Panc1 (cell line): ENCODE results near the gene TMEM222. TPM values are rescaled to one million over a fixed set of nuclear protein-coding genes. Genes with fewer than 3 reads are reported as not detected.

Source experiments
- ATAC-seq: fragments of 200-7000 bp; cut with Tn5 transposase; 2 replicates; pipeline ENCODE4 v1.9.1; 2020; ENCODE audit warnings: mild to moderate bottlenecking, moderate library complexity
- BruUV-seq: library from RNA; stranded (reverse); fragments of 400-500 nt; replicated peaks from 2 replicates; lab custom pipeline; 2021; lab: Mats Ljungman, UMichigan
- CTCF ChIA-PET: fragments of 300-600 bp; sonication (Branson Sonifier 250); formaldehyde crosslinking; loops from one replicate; lab custom pipeline; 2022; ENCODE audit warnings: antibody characterized with exemption; lab: Charles Lee
- POLR2A ChIA-PET: fragments of 300-600 bp; sonication (Branson Sonifier 250); formaldehyde crosslinking; loops from one replicate; lab custom pipeline; 2022; ENCODE audit warnings: antibody characterized with exemption; lab: Charles Lee
- DNase-seq: peaks from one replicate; pipeline ENCODE4 v3.0.0-alpha.2; 2010; ENCODE audit warnings: low read depth, low spot score
- H3K27ac ChIP-seq: 2 replicates; pipeline ENCODE4 v1.5.1; 2011; ENCODE audit warnings: mild to moderate bottlenecking, low read length, inconsistent platforms
- H3K27me3 ChIP-seq: fragments of 200-500 bp; sonication (Bioruptor generic); 2 replicates; pipeline ENCODE4 v1.6.0; 2014; ENCODE audit warnings: low read length, inconsistent platforms; ENCODE audit not compliant: control insufficient read depth, insufficient read depth
- H3K36me3 ChIP-seq: fragments of 200-500 bp; sonication (Bioruptor generic); 2 replicates; pipeline ENCODE4 v1.5.1; 2014; ENCODE audit warnings: inconsistent platforms, mild to moderate bottlenecking, low read length, moderate library complexity; ENCODE audit not compliant: control insufficient read depth, insufficient read depth
- H3K4me1 ChIP-seq: 2 replicates; pipeline ENCODE4 v1.5.1; 2011; ENCODE audit warnings: inconsistent platforms, mild to moderate bottlenecking, low read length, moderate library complexity; ENCODE audit not compliant: control insufficient read depth, insufficient read depth
- H3K4me3 ChIP-seq, 2 experiments: 2 replicates each; pipeline ENCODE4 v1.5.1; 2011 to 2012; ENCODE audit warnings: low read depth in 2 of 2, low read length in 2 of 2, mild to moderate bottlenecking in 2 of 2, inconsistent platforms in 1 of 2, moderate library complexity in 1 of 2
- H3K9me3 ChIP-seq: fragments of 200-500 bp; sonication (Bioruptor generic); 2 replicates; pipeline ENCODE4 v1.5.1; 2014; ENCODE audit warnings: low read depth, mild to moderate bottlenecking, inconsistent platforms, low read length, moderate library complexity; ENCODE audit not compliant: control insufficient read depth, insufficient read depth
- POLR2AphosphoS5 ChIP-seq: IDR thresholded peaks from 2 replicates; pipeline ENCODE4 v1.6.1; 2012; ENCODE audit warnings: mild to moderate bottlenecking, low read depth, low read length, moderate library complexity
- SIN3A ChIP-seq: IDR thresholded peaks from 2 replicates; pipeline ENCODE4 v1.6.1; 2012; ENCODE audit warnings: low read depth, mild to moderate bottlenecking, low read length, moderate library complexity, borderline replicate concordance; ENCODE audit not compliant: insufficient read depth
- TCF7L2 ChIP-seq: IDR thresholded peaks from 2 replicates; pipeline ENCODE4 v1.6.1; 2011; ENCODE audit warnings: mild to moderate bottlenecking, low read depth, low read length, inconsistent platforms
- in situ Hi-C: cut with HindIII; loops from 2 replicates; pipeline ENCODE4 v1.10.0; 2016; ENCODE audit warnings: low sequenced_read_pairs, low pct_unique_long_range_greater_than_20kb
- intact Hi-C: fragments of 100-400 bp; cut with micrococcal nuclease; formaldehyde crosslinking; loops from one replicate; pipeline ENCODE4 v1.10.0; 2022; ENCODE audit not compliant: unreplicated experiment
- total RNA-seq: library from RNA; stranded (reverse); gene quantifications from one replicate; pipeline ENCODE4 v1.2.1, GENCODE V29; 2021; ENCODE audit not compliant: unreplicated experiment
- TF ChIP-seq, protein P1 (sequence below), 2 experiments: IDR thresholded peaks; 2 replicates each; pipeline ENCODE4 v1.6.1; 2011 to 2012; ENCODE audit warnings: low read depth in 2 of 2, control low read depth in 1 of 2, low read length in 1 of 2, mild to moderate bottlenecking in 1 of 2, moderate library complexity in 1 of 2; ENCODE audit not compliant: insufficient read depth in 1 of 2
- TF ChIP-seq, protein P2 (sequence below): fragments of 450-650 bp; IDR thresholded peaks from 2 replicates; pipeline ENCODE4 v1.5.1; 2017; ENCODE audit warnings: mild to moderate bottlenecking

TMEM222 gene
- total RNA-seq, 1 experiment from 2014 or later = 55.3 TPM

DNA sequence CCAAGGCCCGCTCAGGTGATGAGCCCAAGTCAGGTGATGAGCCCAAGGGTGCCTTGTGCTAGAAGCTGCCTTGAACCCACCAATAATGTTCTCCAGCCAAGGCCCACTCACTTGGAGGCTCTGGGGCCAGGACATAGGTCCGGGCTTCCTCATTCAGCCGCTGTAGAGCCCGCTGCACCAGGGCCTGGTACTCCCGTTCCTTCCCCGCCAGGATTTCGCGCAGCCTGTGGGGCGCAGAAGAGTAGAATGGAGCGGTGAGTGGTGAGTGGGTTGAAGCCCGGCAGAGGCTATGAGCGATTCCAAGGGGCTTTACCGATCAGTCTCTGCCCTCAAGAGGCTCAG, 34.3 kb downstream of the TMEM222 start:
- BruUV-seq = no TSS peak
- CTCF ChIA-PET = no interaction called here
- ATAC-seq (no peak), DNase-seq (no peak)
- intact Hi-C loops = no loop called here
- no peak overlapping the region for H3K27ac ChIP-seq
- H3K4me1 ChIP-seq = peaks cover 5% of the 10 kb centered on the region
- H3K36me3 ChIP-seq = no peaks in the 10 kb centered on the region; the same call in 1 of the 2 replicates
- no peaks in the 10 kb centered on the region for H3K27me3 ChIP-seq
- no peak overlapping the region for H3K4me3 ChIP-seq
- in situ Hi-C loops = no loop called here
- no peaks in the 10 kb centered on the region for H3K9me3 ChIP-seq
- TF ChIP-seq, protein P1, sequence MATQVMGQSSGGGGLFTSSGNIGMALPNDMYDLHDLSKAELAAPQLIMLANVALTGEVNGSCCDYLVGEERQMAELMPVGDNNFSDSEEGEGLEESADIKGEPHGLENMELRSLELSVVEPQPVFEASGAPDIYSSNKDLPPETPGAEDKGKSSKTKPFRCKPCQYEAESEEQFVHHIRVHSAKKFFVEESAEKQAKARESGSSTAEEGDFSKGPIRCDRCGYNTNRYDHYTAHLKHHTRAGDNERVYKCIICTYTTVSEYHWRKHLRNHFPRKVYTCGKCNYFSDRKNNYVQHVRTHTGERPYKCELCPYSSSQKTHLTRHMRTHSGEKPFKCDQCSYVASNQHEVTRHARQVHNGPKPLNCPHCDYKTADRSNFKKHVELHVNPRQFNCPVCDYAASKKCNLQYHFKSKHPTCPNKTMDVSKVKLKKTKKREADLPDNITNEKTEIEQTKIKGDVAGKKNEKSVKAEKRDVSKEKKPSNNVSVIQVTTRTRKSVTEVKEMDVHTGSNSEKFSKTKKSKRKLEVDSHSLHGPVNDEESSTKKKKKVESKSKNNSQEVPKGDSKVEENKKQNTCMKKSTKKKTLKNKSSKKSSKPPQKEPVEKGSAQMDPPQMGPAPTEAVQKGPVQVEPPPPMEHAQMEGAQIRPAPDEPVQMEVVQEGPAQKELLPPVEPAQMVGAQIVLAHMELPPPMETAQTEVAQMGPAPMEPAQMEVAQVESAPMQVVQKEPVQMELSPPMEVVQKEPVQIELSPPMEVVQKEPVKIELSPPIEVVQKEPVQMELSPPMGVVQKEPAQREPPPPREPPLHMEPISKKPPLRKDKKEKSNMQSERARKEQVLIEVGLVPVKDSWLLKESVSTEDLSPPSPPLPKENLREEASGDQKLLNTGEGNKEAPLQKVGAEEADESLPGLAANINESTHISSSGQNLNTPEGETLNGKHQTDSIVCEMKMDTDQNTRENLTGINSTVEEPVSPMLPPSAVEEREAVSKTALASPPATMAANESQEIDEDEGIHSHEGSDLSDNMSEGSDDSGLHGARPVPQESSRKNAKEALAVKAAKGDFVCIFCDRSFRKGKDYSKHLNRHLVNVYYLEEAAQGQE (IDR thresholded peaks at IDR 0.05; ENCODE audit: insufficient read depth in 1 of 2, low read depth in 2 of 2, low read length in 1 of 2) = no peak
- no peak for TF ChIP-seq SIN3A
- TF ChIP-seq TCF7L2 = no peak
- TF ChIP-seq POLR2AphosphoS5 = no peak
- TF ChIP-seq, protein P2, sequence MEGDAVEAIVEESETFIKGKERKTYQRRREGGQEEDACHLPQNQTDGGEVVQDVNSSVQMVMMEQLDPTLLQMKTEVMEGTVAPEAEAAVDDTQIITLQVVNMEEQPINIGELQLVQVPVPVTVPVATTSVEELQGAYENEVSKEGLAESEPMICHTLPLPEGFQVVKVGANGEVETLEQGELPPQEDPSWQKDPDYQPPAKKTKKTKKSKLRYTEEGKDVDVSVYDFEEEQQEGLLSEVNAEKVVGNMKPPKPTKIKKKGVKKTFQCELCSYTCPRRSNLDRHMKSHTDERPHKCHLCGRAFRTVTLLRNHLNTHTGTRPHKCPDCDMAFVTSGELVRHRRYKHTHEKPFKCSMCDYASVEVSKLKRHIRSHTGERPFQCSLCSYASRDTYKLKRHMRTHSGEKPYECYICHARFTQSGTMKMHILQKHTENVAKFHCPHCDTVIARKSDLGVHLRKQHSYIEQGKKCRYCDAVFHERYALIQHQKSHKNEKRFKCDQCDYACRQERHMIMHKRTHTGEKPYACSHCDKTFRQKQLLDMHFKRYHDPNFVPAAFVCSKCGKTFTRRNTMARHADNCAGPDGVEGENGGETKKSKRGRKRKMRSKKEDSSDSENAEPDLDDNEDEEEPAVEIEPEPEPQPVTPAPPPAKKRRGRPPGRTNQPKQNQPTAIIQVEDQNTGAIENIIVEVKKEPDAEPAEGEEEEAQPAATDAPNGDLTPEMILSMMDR = no peak
- POLR2A ChIA-PET = no interaction called here

DNA sequence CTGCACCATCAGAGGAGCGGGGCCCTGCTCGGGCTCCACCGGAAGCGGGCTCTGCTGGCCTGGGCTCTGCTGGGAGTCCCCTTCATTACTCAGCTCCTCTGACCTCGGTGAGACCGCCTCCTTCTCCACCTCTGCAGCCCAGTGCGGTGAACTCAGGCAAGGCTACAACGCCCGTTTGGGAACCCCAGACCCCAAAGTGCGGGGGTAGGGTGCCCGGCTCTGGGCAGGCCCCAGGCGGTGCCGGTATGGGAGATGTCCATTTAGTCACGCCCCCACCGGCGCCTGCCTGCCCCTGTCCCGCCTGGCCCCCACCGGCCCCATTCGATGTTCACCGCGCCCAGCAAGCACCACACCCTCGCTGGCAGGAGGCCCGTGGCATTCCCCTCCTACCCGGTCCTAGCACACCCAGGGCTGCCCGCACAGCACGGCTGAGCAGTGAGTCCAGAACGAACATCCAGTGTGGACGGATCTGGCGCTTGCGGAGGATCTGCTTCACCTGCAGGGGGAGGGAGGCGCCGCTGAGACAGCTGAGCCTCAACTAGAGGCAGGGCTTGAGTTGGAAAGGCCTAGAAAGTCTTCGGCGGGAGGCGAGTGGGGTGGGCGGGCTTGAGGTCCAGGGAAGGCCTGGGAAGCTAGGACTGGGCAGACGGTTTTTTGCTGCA, 34.8 kb downstream of the TMEM222 start:
- TF ChIP-seq TCF7L2 = no peak
- TF ChIP-seq, protein P1 (IDR thresholded peaks at IDR 0.05; ENCODE audit: insufficient read depth in 1 of 2, low read depth in 2 of 2, low read length in 1 of 2) = no peak
- TF ChIP-seq POLR2AphosphoS5 = no peak
- no peak for TF ChIP-seq SIN3A
- TF ChIP-seq, protein P2 = no peak
- BruUV-seq = no TSS peak
- intact Hi-C loops = no loop called here
- POLR2A ChIA-PET = no interaction called here
- DNase-seq (no peak), ATAC-seq (no peak)
- in situ Hi-C loops = no loop called here
- Histone ChIP-seq H3K4me1 (no peaks in the 10 kb centered on the region; the same call in 1 of the 2 replicates), H3K27ac (no peak overlapping the region), H3K27me3 (no peaks in the 10 kb centered on the region), H3K4me3 (no peak overlapping the region), H3K9me3 (no peaks in the 10 kb centered on the region), H3K36me3 (no peaks in the 10 kb centered on the region; the same call in 1 of the 2 replicates)
- CTCF ChIA-PET = interaction anchor here (0.5 to 2.2 kb wide), 4 partner anchors 9 to 412 kb away, joined by 5 to 12 read pairs (median 9); partner anchors contain the start of gene MAP3K6
